COR-L47 (cell line): ENCODE measurements around the gene CLIP2.
"Not testable (repeated sequence)": the region's sequence is repeated elsewhere in the genome, so short reads cannot be mapped to it uniquely, and the experiment has no call there.

ENCODE experiments used
- DNase-seq: peaks from one replicate; lab custom pipeline; 2025; lab: John Stamatoyannopoulos, UW

Gene CLIP2

DNA sequence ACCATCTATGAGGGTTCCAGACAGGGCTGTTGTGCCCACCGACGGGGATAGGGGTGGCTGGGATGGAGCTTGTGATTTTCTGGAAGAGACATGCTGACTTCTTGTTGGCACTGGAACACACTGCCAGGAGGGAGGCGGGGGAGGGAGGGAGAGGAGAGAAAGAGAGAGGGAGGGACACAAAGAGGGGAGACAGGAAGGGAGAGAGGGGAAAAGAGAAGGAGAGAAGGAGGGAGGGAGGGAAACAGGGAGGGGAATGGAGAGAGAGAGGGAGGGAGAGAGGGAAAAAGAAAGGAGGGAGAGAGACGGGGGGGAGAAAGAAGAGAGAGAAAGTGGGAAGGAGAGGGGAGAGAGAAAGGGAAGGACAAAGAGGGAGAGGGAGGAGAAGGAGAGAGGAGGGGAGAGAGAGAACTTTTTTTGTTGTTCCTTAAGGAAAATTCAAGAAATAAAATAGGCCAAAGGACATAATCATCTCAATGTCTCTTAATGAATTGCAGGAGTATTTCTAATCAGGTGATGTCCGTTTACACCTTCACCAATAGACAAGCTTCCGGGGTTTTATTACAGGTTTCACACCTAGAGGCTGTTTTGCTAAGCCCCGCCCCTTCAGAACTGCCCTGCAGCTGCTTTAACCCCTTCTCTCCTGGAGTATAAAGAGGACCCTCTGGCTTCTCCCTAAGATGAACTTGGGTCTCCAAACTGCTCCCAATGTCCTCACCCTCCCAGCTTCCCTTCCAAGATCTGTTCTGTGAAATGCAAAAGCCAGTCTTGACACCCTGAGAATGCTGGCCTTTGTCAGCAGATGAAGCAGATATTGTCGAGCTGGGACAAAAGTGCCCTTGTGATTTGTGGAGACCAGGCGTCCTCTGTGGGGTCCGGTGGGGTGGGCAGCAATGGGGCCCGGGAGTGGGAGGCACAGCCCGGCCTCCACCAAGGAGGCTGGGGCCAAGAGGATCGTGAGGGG is 82.5 kb downstream of the CLIP2 start:
- DNase-seq: peak; percentile 62

DNA sequence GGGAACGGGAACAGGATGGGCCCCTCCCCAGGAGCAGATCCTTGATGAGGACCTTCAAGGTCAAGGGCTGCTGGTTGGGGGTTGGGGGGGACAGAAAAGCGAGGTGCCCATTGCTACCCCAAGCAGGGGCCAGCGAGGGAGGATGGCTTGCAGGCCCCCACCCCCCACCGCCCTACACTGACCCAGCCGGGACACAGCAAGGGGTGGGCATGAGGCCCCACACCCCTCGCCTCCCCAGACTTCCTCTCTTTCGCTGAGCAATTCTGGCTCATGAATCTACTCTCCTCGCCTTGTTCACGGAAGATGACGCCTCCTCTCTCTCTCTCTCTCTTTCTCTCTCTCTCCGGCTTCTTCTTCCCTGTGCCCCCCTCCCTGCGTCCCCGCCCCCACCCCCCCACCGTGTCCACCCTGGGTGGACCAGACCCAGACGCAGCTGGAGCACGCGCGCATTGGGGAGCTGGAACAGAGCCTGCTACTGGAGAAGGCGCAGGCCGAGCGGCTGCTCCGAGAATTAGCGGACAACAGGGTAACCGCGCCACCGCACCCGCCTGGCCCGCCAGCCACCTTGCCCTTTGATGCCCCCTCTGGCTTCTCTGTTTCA is 83.4 kb downstream of the CLIP2 start:
- no peak for DNase-seq

DNA sequence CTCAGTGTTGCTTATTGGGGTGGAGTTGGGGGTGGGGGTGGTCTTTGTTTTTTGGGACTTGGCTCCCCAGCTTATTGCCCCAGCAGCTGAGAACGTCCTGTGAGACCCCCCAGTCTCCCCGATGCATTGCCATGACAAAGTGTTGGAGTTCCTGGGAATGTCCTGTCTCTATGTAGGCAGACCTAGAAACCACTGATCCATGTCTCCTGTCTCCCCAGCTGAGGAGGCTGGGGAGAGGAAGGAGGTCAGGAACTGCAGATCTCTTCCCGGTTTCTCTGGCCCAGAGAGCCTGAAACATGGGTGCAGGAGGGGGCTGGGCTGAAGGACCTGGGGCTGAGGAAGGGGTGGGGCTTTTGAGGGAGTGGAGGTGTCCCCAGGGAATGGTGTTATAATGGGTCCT is 84.3 kb downstream of the CLIP2 start:
- no peak for DNase-seq

DNA sequence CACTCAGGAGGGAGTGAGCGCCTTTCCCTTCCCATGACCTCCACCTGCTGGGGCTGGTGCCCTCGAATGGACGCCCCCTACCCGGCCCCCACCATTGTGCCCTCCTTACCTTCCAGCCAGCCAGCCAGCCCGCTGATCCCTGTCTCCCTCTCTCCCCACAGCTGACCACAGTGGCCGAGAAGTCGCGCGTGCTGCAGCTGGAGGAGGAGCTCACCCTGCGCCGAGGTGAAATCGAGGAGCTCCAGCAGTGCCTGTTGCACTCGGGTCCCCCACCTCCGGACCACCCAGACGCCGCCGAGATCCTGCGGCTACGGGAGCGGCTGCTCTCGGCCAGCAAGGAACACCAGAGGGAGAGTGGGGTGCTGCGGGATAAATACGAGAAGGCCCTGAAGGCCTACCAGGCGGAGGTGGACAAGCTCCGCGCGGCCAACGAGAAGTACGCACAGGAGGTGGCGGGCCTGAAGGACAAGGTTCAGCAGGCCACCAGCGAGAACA is 86.6 kb downstream of the CLIP2 start:
- DNase-seq: no peak

DNA sequence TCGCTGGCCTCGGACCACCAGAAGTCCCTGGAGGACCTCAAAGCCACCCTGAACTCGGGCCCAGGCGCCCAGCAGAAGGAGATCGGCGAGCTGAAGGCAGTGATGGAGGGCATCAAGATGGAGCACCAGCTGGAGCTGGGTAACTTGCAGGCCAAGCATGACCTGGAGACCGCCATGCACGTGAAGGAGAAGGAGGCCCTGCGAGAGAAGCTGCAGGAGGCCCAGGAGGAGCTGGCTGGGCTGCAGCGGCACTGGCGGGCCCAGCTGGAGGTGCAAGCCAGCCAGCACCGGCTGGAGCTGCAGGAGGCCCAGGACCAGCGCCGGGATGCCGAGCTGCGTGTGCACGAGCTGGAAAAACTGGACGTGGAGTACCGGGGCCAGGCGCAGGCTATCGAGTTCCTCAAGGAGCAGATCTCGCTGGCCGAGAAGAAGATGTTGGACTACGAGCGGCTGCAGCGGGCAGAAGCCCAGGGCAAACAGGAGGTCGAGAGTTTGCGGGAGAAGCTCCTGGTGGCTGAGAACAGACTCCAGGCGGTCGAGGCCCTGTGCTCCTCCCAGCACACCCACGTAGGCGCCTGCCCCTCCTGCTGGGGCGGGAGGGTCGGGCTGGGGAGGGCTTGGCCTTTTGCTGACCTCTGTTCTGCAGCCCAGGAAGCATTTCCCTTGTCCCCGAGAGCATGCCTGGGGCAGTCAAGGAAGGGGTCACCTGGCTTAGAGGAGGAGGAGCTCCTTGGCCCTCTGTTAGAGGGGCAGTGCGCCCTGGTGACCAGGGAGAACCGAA is 87.2 kb downstream of the CLIP2 start:
- DNase-seq: no peak

DNA sequence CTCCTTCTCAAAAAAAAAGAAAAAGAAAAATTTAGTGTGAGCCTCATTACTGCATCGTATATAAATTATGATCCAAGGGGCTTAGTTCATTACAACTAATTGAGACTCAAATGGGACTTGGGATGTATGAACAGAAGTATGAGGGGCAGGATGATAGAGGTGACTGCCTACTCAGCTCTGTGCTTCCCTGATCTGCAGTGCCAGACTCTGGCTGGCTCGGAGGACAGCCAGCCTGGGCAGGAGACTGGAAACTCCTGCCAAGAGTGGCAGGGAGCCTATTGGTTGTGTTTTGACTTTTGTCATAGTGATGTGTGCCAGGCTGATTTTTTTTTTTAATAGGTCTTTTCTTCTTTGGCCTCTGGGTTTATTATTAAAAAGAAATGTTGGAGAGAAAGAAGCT is 90.7 kb downstream of the CLIP2 start:
- DNase-seq: no peak

DNA sequence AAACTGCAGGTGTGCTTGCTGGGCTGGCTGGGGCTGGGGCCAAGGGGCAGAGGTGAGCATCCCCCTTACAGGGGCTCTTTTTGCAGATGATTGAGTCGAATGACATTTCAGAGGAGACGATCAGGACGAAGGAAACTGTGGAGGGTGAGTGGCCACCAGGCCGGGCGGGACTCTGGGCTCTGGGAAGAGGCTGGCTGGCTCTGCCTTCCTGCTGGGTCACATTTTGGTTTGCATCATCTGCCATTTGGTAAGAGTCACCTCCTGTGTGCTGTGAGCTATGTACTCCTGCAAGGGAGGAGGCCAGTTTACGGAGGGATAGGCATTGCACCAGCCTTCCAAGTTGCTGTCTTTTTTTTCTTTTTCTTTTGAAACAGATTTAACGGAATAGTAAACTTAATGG is 91.5 kb downstream of the CLIP2 start:
- no peak for DNase-seq

DNA sequence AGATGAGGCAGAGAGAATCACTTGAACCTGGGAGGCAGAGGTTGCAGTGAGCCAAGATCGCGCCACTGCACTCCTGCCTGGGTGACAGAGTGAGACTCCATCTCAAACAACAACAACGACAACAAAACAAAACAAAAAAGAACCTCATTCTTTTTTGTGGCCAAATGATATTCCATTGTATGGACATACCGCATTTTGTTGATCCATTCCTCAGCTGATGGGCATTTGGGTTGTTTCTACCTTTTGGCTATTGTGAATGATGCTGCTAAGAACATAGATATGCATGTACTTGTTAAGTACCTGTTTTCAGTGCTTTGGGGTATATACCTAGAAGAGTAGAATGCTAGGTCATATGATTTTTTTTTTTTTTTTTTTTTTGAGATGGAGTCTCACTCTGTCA is 94.9 kb downstream of the CLIP2 start:
- not testable (repeated sequence) for DNase-seq

DNA sequence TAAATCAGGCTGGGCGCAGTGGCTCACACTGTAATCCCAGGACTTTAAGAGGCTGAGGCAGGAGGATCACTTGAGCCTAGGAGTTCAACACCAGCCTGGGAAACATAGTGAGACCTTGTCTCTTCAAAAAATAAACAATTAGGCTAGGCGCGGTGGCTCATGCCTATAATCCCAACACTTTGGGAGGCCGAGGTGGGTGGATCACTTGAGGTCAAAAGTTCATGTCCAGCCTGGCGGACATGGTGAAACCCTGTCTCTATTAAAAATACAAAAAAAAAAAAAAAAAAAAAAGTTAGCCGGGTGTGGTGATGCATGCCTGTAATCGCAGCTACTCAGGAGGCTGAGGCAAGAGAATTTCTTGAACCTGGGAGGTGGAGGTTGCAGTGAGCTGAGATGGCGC is 95.6 kb downstream of the CLIP2 start:
- DNase-seq: not testable (repeated sequence)

DNA sequence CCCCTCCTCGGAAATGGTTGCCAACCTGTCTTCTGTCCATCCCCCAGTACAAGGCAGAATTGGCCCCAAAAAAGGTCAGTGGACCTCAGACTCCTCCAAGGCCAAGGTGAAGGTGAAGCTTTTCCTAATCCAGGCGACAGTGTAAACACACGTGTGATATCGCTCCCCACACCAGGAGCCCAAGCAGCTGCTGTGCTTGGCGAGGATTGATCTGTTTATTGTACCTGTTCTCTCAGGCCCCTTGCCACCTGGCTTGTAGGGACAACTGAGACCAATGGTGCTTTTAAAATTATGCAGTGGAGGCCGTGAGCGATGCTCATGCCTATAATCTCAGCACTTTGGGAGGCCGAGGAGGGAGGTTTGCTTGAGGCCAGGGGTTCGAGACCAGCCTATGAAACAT is 98.4 kb downstream of the CLIP2 start:
- DNase-seq: no peak

DNA sequence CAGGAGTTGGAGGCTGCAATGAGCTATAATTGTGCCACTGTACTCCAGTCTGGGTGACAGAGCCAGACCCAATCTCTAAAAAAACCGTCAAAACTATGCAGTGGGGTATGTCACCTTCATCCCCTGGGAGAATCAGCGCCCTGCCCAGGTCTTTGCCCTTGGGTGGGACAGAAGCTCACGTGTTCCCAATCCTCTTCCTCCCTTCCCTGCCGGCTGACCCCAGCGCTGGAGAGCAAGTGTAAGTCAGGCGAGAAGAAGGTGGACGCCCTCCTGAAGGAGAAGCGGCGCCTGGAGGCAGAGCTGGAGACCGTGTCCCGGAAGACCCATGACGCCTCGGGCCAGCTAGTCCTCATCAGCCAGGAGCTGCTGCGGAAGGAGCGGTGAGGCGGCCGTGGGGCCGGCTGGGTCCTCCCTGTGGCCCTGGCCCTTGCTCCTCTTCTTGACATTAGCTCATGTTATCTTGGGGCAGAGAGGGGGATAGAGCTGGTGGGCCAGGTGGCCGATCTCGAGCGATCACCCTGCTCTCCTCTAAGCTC is 99.7 kb downstream of the CLIP2 start:
- DNase-seq: no peak

DNA sequence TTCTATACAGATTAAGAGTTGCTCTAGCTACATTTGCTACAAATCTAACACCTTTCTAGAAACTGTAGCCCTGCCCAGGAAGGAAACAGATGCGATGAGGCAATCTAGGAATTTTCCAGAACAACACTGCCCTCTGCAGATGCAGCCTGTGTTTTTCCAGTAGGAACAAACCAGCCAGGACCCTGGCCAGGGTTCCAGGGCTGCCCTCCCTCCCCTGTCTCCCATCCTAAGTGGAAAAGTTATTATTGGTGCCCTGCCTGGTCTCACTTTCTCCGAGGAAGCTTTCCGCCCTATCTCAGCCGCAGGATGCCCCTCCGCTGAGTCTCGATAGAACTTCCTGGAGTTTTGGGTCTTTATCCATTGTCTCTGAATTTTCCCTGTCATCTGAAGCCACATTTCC is 104.5 kb downstream of the CLIP2 start:
- DNase-seq: peak; percentile 8

DNA sequence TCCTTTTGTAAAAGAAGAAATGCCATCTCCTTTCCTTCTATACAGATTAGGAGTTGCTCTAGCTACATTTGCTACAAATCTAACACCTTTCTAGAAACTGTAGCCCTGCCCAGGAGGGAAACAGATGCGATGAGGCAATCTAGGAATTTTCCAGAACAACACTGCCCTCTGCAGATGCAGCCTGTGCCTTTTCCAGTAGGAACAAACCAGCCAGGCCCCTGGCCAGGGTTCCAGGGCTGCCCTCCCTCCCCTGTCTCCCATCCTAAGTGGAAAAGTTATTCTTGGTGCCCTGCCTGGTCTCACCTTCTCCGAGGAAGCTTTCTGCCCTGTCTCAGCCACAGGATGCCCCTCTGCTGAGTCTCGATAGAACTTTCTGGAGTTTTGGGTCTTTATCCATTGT is 105.4 kb downstream of the CLIP2 start:
- DNase-seq: not testable (repeated sequence)

DNA sequence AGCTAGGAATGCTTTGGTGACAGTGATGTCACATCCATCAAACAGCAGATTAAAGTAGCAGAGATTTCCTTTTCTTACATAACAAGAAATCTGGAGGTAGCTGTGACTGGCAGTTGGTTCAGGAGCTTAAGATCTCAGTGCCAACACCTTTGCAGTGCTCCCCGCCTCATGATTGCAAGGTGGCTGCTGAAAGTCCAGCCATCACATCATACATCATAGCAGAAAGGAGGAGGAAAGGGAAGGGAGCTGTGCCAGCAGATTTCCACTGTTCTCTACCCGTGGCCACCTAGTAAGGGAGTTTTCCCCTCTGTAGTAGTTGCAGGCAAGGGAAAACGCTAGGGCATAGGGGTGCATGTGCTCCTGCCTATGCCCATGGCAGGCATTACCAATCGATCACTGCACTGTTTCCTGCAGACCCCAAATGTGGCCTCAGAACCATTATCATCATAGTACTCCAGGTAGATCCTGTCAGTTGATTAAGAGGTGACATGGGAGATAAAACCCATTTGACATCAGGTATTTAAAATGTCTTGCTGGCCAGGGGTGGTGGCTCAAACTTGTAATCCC is 106.6 kb downstream of the CLIP2 start:
- no peak for DNase-seq

DNA sequence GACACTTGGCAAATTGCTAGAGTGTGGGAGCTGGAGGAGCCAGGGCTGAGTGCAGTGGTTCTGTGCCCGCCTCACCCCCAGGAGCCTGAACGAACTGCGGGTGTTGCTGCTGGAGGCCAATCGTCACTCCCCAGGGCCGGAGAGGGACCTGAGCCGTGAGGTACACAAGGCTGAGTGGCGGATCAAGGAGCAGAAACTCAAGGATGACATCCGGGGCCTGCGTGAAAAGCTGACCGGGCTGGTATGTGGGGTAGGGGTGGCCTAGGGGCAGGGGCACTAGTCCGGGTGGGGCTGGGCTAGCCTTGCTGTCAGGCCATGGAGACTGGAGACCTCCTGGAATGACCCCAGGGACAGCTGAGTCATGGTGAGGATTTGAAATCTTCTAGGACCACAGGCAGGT is 107.8 kb downstream of the CLIP2 start:
- DNase-seq: no peak

DNA sequence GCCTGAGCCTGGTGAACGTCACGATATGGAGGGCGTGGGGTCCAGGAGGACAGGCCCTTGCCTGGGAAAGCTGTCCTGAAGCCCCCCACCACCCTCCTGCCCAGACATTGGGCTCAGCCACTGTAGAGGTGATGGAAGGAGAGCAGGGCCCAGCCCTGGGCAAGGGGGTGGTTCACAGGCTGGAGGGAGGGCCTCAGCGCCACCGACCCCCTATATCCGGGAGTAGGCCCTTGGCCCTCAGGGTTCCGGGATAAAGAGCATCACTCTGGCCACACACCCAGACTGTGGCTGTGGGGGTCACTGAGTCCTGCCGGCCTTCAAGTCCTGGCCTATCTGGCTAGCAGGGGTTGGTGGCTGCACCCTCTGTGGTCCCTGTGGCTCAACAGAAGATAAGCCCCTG is 109.2 kb downstream of the CLIP2 start:
- no peak for DNase-seq

DNA sequence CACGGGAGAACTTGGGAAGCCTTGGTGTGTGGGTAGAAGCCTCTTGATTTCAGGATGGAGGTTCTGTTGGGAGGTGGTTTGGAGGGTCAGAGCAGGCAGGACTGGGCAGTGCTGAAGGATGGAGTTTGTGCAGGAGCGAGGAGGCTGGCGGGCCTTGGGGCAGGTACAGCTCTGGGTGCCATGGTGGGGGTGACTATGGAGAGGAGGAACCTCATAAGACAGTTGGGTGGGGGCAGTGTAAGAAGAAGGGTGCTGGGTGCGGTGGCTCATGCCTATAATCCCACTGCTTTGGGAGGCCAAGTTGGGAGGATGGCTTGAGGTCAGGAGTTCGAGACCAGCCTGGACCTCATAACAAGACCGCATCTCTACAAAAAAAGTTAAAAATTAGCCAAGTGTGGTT is 109.8 kb downstream of the CLIP2 start:
- no peak for DNase-seq

DNA sequence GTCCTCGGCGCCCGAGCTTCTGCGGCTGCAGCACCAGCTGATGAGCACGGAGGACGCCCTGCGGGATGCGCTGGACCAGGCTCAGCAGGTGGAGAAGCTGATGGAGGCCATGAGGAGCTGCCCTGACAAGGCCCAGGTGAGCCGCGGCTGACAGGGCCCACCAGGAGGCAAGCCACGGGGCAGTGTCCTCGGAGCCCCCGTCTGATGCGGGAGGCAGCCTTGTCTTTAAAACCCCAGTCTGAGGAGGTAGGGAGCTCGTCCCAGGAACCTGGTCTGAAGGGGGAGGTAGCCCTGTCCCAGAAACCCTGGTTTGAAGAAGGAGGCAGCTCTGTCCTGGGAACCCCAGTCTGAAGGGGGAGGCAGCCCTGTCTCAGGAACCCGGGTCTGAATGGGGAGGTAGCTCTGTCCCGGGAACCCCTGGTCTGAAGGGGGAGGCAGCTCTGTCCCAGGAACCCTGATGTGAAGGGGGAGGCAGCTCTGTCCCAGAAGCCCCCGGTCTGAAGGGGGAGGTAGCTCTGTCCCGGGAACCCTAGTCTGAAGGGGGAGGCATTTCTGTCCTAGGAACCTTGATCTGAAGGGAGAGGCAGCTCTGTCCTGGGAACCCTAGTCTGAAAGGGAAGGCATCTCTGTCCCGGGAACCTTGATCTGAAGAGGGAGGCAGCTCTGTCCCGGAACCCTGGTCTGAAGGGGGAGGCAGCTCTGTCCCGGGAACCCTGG is 111.4 kb downstream of the CLIP2 start:
- DNase-seq: no peak

DNA sequence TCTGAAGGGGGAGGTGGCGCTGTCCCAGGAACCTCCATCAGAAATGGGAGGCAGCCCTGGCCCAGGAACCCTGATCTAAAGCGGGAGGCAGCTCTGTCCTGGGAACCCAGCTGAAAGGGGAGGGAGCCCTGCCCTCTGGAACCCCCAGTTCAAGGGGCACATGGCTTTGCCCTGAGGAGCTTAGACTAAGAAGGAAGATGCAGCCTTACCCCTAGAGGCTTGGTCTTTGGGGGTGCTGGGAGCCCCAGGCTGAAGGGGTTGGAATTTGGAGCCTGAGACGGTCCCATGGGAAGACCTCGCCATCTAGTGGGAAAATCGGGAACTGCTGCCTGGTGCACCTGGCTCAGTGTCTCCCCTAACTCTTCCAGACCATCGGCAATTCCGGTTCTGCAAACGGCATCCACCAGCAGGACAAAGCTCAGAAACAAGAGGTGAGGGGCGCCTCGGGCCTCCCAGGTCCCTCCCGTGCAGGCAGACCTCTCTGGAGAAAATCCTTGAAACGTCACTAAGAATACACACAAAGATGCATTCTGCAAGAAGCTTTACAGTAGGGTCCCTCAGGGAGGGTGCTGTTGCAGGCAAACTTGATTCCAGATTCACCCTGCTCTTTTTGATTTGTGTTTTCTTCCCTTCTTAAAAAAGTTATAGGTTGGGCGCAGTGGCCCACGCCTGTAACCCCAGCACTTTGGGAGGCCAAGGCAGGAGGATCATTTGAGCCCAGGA is 112.1 kb downstream of the CLIP2 start:
- peak; percentile 30 for DNase-seq

DNA sequence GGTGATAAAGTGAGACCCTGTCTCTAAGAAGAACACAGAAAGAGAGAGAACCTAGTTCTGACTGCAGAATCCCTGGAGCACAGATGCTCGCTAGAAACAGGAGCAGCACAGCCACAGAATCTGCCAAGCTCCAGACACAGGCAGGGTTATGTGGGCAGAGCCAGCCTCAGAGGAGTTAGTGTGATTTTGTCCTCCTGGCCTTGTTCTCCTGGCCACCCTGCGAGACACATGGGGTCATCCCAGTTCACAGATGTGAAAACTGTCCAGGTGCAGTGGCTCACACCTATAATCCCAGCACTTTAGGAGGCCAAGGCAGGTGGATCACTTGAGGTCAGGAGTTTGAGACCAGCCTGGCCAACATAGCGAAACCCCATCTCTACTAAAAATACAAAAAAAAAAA is 113.5 kb downstream of the CLIP2 start:
- not testable (repeated sequence) for DNase-seq
